NB4 (cell line): Measurements from ENCODE around the gene TIMP4.

Experiments
- POLR2A ChIP-seq: IDR thresholded peaks from 2 replicates; pipeline ENCODE4 v1.6.1; 2011; ENCODE audit warnings: mild to moderate bottlenecking; ENCODE audit not compliant: insufficient read length; ENCODE audit errors: extremely low read depth
- TF ChIP-seq, protein P1 (sequence below): IDR thresholded peaks from one replicate; pipeline ENCODE4 v1.5.1; 2012; ENCODE audit warnings: low read depth, low read length

DNA sequence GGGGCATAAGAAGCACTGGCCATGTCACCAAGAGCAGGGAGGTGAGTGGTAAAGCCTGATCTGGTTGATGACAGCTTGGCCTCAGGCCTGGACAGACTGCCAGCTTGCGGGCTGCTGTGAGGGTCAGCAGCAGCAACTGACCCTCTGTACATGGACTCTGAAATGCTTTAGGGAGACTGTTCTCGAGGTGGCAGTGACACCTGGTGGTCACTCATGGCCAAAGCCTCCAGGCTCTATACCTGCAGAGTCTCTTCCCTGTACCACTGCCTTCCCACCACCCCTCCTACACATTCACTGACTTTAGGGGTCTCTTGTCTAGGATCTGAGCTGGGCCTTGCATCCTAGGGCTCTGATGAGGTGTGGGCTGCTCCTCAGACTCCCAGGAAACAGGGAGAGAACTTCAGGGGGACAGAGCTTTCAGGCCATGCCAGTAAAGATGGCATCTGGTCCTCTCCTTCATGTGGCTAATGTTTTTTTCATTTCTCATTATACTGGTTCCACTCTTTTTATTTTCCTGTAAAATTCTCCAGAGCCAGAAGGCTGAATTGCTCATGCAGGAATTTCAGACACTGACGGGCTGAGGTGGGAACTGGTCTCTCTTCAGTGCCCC lies 17.2 kb upstream of the TIMP4 start:
- TF ChIP-seq, protein P1, sequence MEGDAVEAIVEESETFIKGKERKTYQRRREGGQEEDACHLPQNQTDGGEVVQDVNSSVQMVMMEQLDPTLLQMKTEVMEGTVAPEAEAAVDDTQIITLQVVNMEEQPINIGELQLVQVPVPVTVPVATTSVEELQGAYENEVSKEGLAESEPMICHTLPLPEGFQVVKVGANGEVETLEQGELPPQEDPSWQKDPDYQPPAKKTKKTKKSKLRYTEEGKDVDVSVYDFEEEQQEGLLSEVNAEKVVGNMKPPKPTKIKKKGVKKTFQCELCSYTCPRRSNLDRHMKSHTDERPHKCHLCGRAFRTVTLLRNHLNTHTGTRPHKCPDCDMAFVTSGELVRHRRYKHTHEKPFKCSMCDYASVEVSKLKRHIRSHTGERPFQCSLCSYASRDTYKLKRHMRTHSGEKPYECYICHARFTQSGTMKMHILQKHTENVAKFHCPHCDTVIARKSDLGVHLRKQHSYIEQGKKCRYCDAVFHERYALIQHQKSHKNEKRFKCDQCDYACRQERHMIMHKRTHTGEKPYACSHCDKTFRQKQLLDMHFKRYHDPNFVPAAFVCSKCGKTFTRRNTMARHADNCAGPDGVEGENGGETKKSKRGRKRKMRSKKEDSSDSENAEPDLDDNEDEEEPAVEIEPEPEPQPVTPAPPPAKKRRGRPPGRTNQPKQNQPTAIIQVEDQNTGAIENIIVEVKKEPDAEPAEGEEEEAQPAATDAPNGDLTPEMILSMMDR = peak; percentile 68
- TF ChIP-seq POLR2A = no peak
